HAP-1 (cell line): Measurements from ENCODE around the gene DYNAP.

Experiments
- DNase-seq, 2 experiments: peaks; one replicate each; pipeline ENCODE4 v3.0.0-alpha.2; 2016 to 2020; ENCODE audit warnings: low spot score in 2 of 2
- H3K27me3 ChIP-seq: fragments of 250-450 bp; sonication (Bioruptor Pico); 2 replicates; pipeline ENCODE4 v1.5.1; 2020; ENCODE audit warnings: low read depth, mild to moderate bottlenecking, moderate library complexity
- H3K36me3 ChIP-seq: fragments of 250-450 bp; sonication (Bioruptor Pico); replicated peaks from 2 replicates; pipeline ENCODE4 v1.5.1; 2020; ENCODE audit warnings: mild to moderate bottlenecking
- H3K4me1 ChIP-seq: fragments of 250-450 bp; sonication (Bioruptor Pico); 2 replicates; pipeline ENCODE4 v1.5.1; 2020; ENCODE audit warnings: mild to moderate bottlenecking
- H3K4me3 ChIP-seq: fragments of 250-450 bp; sonication (Bioruptor Pico); 2 replicates; pipeline ENCODE4 v1.5.1; 2020; ENCODE audit warnings: mild to moderate bottlenecking, moderate library complexity
- H3K9me3 ChIP-seq: fragments of 250-450 bp; sonication (Bioruptor Pico); 2 replicates; pipeline ENCODE4 v1.5.1; 2020; ENCODE audit warnings: mild to moderate bottlenecking, moderate library complexity
- in situ Hi-C: fragments of 300-500 bp; cut with MboI; formaldehyde crosslinking; loops from 3 replicates; pipeline ENCODE4 v1.14.3; 2020; ENCODE audit warnings: low sequenced_read_pairs, inconsistent platforms, mixed read lengths

The DYNAP gene

DNA sequence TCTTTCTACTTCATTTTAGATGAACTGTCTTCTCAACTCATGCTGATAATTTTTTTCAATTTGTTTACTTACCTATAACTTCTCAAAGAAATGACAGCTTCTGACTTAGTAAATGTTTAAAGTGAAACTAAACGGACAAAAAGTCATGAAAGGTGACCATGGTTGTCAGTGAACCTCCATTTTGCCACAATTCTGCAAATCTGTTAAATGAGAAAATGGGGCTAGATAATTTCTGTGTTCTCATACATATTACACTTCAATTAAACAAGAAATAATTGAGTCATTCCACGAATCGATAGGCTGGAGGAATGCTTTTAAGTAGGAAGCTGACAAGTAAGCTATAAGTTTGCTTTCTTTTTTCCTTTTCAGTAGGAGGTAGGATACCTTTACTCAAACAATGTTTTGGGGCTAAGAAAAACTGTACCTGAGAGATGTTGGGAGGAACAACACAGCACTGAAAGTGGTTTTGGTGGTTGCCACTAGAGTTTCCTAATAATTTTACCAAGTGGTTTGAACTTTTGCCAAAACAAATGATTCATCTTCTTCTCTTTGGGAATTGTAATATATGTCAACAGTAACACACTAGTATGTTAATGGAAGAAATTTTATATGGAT is 17.1 kb downstream of the DYNAP start:
- Histone ChIP-seq H3K9me3 (no peaks in the 10 kb centered on the region), H3K4me1 (peaks cover 3% of the 10 kb centered on the region; the same call in 1 of the 2 replicates), H3K36me3 (no peaks in the 10 kb centered on the region), H3K4me3 (peak overlapping the region; percentile 8), H3K27me3 (no peaks in the 10 kb centered on the region)
- no peak for DNase-seq
- in situ Hi-C loops: no loop called here

DNA sequence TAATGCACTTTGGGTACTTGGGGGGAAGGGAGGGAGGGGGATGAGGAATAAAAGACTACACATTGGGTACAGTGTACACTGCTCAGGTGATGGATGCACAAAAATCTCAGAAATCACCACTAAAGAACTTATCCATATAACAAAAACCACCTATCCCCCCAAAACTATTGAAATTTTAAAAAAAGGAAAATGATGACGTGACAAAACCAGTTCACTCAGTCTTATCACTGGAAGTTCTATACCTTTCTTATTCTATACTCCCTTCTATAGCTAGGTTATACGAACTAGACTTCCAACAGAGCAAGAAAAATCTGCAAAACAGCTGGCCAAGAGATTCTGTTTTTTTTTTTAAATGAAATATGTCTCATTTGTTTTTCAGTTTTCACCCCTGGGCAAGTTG is 20.8 kb downstream of the DYNAP start:
- Histone ChIP-seq H3K36me3 (no peaks in the 10 kb centered on the region), H3K4me3 (no peak overlapping the region), H3K27me3 (no peaks in the 10 kb centered on the region), H3K9me3 (no peaks in the 10 kb centered on the region), H3K4me1 (peaks cover 3% of the 10 kb centered on the region; the same call in 1 of the 2 replicates)
- DNase-seq: no peak
- in situ Hi-C loops: no loop called here

DNA sequence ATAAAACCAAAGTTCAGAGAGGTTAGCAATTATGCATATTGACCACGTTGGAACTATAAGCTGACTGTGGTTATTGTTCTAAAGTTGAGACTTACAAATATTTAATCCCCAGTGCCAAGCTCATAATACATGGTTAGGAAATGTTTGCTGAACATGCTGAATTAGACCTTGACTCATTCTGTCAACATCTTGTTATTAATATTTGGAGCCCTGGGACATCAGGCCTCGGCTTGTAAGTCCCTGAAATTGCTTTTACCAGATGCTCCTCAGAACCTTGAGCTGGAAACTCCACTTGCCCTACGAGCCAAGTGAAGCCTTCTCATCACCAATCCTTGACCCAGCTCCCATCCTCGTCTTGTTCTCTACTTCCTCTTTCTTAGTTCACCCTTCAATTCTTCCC is 21.2 kb downstream of the DYNAP start:
- Histone ChIP-seq H3K4me1 (peaks cover under 1% of the 10 kb centered on the region; the same call in 1 of the 2 replicates), H3K36me3 (no peaks in the 10 kb centered on the region), H3K4me3 (no peak overlapping the region), H3K9me3 (no peaks in the 10 kb centered on the region), H3K27me3 (no peaks in the 10 kb centered on the region)
- in situ Hi-C loops: no loop called here
- peak in 1 of 2 experiments; percentile 20 for DNase-seq

DNA sequence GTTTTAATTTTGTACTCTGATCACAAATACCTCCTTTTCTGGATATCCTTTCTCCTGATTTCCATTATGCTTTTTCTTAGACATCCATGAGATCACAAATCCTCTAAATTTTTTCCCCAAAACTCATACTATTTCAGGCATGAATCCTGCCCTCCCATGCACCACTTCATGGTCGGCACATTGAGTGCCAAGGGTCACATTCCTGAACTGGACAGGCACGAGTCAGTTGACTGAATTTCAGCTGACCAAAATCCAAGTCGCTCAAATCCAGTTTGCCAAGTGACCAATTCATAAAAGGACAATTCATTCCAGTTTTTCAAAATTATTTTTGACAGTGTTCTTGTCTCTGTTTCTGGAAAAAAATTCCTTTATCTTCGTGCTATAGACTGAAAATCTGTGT is 22.1 kb downstream of the DYNAP start:
- no peak for DNase-seq
- no peaks in the 10 kb centered on the region; the same call in 1 of the 2 replicates for H3K4me1 ChIP-seq
- H3K4me3 ChIP-seq: no peak overlapping the region
- H3K36me3 ChIP-seq: no peaks in the 10 kb centered on the region
- in situ Hi-C loops: no loop called here
- no peaks in the 10 kb centered on the region for H3K27me3 ChIP-seq
- H3K9me3 ChIP-seq: no peaks in the 10 kb centered on the region

DNA sequence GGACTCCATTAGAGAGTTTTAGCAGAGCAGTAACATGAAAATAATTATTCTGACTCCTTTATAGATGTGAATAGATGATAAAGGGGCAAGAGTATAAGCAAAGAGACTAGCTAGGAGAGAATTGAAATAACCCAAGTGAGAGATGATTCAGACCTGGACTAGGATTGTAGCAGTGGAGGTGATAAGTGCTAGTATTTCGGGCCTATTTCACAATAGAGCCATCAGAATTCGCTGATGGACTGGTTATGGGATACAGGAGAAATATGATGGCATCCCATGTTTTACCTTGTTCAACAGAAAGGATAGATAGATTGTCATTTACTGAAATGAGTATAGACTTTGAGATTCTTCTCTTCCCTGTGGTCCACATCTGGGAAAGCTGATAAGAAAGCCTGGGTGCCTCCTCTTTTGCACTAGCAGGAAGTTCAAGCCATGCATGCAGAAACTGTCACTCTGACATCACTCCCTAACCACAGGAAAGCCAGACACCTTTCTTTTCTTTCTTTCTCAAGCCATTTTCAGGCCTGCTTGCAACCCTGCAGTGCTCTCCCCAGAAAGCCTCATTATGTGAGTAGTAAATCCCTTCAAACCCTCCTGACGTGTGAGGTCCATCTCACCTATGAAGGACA is 25.3 kb downstream of the DYNAP start:
- Histone ChIP-seq H3K9me3 (no peaks in the 10 kb centered on the region), H3K4me1 (no peaks in the 10 kb centered on the region; the same call in 1 of the 2 replicates), H3K27me3 (no peaks in the 10 kb centered on the region), H3K4me3 (no peak overlapping the region), H3K36me3 (no peaks in the 10 kb centered on the region)
- in situ Hi-C loops: no loop called here
- no peak for DNase-seq

DNA sequence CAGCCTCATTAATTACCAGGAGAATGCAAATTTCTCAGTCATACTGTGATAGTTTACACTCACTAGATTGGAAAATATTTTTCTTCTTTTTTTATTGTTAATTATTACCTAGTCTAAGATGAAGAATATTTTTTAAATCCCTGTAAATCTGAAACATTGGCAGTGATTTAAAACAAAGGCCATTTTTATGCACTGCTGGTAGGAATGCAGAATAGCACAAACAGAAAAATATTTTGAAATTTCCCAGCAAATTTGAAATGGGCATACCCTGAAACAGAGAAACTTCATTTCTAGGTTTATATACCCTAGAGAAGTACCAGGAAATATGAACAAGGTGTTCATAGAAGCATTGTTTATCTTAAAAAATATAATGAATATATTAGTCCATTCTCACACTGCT is 31.0 kb downstream of the DYNAP start:
- Histone ChIP-seq H3K4me1 (no peaks in the 10 kb centered on the region; the same call in 1 of the 2 replicates), H3K36me3 (no peaks in the 10 kb centered on the region), H3K9me3 (no peaks in the 10 kb centered on the region), H3K4me3 (no peak overlapping the region), H3K27me3 (no peaks in the 10 kb centered on the region; the same call in 1 of the 2 replicates)
- in situ Hi-C loops: no loop called here
- DNase-seq: no peak

DNA sequence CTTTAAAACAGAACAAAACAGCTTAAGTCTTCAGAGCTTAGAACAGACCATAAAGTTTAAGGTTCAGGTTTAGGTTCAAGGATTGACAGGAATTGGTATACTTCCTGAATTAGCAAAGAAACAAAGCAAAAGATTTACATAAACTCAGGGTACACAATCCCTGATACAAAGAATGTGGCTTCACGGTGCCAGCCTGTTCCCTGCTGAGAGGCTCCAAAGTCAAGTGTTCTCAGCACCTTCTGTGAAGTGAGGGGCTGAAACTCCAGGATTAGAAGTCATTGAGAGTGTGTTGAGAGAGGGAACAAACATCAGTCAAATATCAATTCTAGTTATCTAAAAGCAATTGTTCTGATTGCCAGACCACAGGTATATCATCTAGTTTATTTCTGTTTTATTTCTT is 35.7 kb downstream of the DYNAP start:
- no peaks in the 10 kb centered on the region for H3K36me3 ChIP-seq
- no peaks in the 10 kb centered on the region; the same call in 1 of the 2 replicates for H3K27me3 ChIP-seq
- no peak overlapping the region for H3K4me3 ChIP-seq
- H3K4me1 ChIP-seq: no peaks in the 10 kb centered on the region
- in situ Hi-C loops: no loop called here
- H3K9me3 ChIP-seq: no peaks in the 10 kb centered on the region
- no peak for DNase-seq

DNA sequence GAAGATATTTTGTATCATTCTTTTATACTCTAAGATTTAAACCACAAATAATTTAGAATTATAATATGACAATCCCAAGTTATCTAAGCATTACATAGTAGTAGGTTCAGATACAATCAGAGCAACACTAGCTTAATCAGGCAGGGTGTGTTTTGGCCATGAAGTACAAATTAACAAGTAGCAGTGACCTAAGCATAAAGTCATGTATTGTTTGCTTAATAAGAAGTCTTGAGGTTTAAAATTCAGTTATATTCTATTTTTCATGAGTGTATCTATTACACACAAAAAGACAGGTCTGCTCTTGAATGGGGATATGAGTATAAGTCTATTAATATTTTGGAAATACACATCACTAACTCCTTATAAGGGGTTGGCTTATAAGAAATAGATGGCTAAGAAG is 39.9 kb downstream of the DYNAP start:
- no peaks in the 10 kb centered on the region for H3K9me3 ChIP-seq
- H3K4me1 ChIP-seq: no peaks in the 10 kb centered on the region
- in situ Hi-C loops: no loop called here
- no peak for DNase-seq
- H3K36me3 ChIP-seq: no peaks in the 10 kb centered on the region
- H3K4me3 ChIP-seq: no peak overlapping the region
- H3K27me3 ChIP-seq: no peaks in the 10 kb centered on the region

DNA sequence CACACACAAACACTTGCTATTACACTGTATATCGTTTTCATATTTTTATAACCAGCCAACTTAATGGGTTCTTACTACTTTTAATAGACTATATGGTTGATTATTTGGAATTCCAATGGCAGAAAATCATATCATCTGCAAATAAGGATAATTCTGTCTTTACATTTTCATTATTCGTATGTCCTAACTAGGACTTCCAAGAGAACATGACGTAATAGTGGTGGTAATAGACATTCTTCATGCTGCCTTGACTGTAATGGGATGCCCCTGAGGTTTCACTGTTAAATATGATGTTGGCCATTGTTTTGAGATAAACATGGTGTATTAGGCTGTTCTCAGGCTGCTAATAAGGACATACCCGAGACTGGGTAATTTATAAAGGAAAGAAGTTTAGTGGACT is 45.2 kb downstream of the DYNAP start:
- no peak for DNase-seq
- Histone ChIP-seq H3K36me3 (no peaks in the 10 kb centered on the region), H3K4me3 (no peak overlapping the region), H3K9me3 (no peaks in the 10 kb centered on the region), H3K4me1 (no peaks in the 10 kb centered on the region), H3K27me3 (no peaks in the 10 kb centered on the region)
- in situ Hi-C loops: no loop called here

DNA sequence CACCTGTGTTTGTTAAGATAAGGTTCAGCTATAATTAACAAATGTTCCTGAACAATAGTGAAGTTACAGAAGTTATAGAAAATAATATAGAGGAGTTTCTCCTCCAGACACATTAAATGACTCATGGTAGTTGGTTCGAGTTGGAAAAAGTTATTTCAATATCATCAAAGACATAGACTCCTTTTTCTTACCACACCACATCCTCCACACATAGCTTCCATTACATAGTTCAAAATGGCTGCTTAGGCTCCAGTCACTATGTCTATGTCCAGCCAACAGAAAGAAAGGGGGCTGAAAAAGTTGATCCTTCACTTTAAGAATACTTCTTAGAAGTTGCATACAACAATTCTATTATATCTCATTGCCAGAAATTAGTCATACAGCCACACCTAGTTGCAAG is 50.7 kb downstream of the DYNAP start:
- in situ Hi-C loops: no loop called here
- no peak for DNase-seq
- no peak overlapping the region for H3K4me3 ChIP-seq
- no peaks in the 10 kb centered on the region for H3K36me3 ChIP-seq
- H3K4me1 ChIP-seq: no peaks in the 10 kb centered on the region
- no peaks in the 10 kb centered on the region for H3K9me3 ChIP-seq
- H3K27me3 ChIP-seq: no peaks in the 10 kb centered on the region

DNA sequence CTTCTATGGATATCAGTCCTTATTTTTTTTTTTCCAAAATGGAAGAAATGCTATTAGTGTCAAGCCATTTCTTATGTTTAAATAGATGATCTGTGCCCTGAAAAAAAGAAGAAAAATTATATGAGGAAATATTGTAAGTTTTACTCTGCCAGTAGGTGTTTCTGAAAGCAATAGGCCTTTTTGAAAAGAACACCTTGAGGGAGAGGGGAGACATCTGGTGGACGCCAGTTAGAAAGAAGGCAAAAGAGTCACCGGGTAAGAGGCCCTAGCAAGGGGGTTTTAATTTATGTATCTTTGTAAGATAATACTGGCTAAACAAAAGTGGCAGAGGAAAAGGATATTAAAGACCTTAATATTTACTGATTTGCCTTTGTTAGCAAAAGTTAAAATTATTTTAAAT is 56.1 kb downstream of the DYNAP start:
- H3K9me3 ChIP-seq: no peaks in the 10 kb centered on the region
- no peaks in the 10 kb centered on the region for H3K36me3 ChIP-seq
- in situ Hi-C loops: no loop called here
- H3K4me1 ChIP-seq: no peaks in the 10 kb centered on the region
- H3K27me3 ChIP-seq: no peaks in the 10 kb centered on the region
- no peak overlapping the region for H3K4me3 ChIP-seq
- peak; percentile 46 to 57 for DNase-seq
